Activated naive CD4-positive, alpha-beta T cell treated with Interleukin-2 at 50 U/mL for 16 hours (primary cell): ENCODE data around the gene PPFIBP2.

Source experiments
- DNase-seq: peaks from one replicate; pipeline ENCODE4 v3.0.0-alpha.2; 2020

The PPFIBP2 gene

GRCh38 chr11:7513234-7514098 lies at the start of gene PPFIBP2:
Gene PPFIBP2, plus strand, starts transcription at chr11:7513999. Its CDS starts 35,477 bp downstream, at chr11:7549476.
- peak; percentile 86 for DNase-seq

- DNase-seq = no peak
Measured at GRCh38 chr11:7467652-7468051, 46.1 kb upstream of the PPFIBP2 start.

DNA sequence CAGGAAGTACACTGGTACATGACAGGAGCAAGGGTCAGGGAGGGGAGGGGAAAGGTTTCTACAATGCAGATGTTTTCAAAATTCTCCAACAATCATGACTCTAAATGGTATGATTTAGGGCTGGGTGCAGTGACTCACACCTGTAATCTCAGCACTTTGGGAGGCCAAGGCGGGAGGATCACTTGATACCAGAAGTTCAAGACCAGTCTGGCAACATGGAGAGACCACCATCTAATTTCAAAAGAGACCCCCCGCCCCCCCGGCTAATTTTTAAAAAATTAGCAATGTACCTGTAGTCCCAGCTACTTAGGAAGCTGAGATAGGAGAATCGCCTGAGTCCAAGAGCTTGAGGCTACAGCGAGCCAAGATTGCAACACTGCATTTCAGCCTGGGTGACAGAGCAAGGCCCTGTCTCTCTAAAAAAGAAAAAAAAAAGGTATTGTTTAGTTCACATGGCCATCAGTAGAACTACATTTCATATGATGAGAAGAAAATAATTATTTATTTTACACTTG lies 44.4 kb upstream of the PPFIBP2 start:
- DNase-seq = no peak

DNA sequence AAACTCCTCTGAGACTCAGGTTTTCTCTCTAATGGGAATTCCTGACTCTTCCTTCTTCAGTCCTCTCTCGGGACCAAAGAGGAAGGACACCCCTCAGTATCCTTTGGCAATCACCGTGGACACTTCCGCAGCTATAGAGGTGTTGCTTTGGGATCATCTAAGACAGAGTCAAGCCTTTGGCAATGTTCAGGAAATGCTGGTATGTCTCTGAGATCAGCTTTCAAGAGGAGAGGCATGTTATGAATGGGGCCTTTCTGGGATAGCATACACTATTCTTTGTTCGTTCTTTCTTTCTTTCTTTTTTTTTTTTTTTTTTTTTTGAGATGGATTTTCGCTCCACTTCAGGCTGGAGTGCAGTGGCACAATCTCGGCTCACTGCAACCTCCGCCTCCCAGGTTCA lies 42.7 kb upstream of the PPFIBP2 start:
- no peak for DNase-seq

- DNase-seq = no peak
Measured at GRCh38 chr11:7473717-7474116, 40.1 kb upstream of the PPFIBP2 start.

DNA sequence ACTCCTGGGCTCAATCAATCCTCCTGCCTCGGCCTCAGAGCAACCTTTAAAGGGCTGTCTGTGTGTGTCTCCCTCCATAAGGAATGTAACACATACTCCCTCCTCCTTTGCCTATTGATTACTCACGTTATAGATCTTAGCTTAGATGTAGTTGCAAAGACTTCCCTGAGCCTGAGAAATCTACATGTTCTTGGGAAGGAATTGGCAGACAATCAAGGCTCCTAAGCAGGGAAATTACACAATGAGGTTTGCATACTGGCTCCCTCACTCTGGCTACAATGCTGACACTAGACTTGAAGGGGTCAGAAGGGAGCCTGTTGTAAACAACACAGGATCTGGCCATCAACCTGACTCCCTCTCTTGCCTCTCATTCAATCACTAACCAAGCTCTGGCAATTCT lies 33.7 kb upstream of the PPFIBP2 start:
- no peak for DNase-seq

- DNase-seq = no peak
Measured at GRCh38 chr11:7484131-7484530, 29.7 kb upstream of the PPFIBP2 start.

- no peak for DNase-seq
Measured at GRCh38 chr11:7484645-7485044, 29.2 kb upstream of the PPFIBP2 start.

DNA sequence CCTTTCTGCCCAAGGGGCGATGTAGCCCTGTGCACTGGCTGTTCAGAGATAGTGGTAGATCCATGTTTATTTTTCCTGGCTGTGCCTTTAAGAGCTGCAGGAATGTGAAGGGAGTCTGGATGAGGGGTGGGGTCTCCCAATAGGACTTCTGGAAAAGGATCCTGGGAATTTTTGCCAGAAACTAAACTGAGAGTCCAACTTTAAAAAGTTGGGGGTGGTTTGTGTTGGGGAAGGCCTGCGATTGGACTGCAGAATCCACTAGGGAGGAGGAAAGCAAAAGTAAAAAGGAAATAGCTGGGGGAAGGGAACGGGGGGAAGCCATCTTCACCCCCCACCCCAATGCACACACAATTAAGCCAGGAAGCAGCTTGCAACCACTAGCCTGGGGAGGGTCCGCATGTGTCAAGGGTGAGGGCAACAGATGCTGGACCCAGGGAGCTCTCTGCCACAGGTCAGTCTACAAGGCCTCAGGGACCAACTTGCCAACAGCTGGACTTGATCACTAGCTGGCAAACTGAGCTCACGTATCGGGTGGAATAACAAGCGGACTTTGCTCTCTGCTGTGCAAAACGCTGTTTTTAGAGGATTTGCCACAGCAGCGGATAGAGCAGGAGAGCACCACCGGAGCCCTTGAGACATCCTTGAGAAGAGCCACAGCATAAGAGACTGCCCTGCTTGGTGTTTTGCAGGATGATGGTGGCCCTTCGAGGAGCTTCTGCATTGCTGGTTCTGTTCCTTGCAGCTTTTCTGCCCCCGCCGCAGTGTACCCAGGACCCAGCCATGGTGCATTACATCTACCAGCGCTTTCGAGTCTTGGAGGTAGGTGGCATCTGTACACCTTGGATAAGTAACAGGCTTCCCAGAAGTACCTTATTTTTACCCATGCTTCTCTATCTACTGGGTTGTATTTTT lies 28.4 kb upstream of the PPFIBP2 start, which contains the start of gene OLFML1:
OLFML1 (plus strand) TSS at position 321 of the 912 bp plus-strand sequence; CDS start at position 691, 370 bp downstream.
- DNase-seq = no peak

GRCh38 chr11:7486098-7486780 lies 27.6 kb upstream of the PPFIBP2 start:
- no peak for DNase-seq

DNA sequence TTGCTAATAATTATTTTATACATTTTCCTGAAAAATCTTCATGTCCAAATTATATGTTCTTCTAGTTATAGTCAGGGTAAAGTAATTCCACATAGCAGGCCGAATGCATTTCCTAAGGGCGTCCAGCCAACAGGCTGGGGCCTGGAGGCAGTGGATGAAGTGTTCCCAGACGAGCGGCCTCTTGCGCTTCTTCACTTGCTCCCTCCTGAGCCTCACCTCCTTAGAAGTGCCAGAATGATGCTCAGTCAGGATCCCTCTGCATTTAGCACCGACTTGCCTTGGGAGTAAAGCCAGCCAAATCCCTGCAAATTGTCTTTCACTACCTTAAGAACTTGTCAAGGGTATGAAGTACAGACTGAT lies 27.0 kb upstream of the PPFIBP2 start:
- no peak for DNase-seq

GRCh38 chr11:7487360-7487759 lies 26.4 kb upstream of the PPFIBP2 start:
- no peak for DNase-seq

DNA sequence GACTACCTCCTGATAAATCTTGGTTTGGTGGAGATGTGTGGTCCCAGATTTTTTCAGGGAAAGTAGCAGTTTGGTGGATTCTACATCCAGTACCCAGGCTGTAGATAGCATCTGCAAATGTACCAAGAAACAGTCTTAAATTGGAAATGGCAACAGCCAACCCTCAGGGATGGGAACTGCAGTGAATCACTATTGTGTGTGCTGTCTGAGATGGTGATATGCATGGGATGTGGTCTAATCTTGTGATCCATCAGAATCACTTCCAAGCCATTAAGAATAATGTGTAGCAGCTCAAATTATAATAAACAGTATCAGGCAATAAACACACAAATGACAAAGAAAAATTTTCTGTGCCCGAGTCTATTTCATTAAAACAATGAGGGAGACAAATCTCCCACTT lies 25.1 kb upstream of the PPFIBP2 start:
- DNase-seq = no peak

GRCh38 chr11:7489376-7489775 lies 24.4 kb upstream of the PPFIBP2 start:
- DNase-seq = no peak

DNA sequence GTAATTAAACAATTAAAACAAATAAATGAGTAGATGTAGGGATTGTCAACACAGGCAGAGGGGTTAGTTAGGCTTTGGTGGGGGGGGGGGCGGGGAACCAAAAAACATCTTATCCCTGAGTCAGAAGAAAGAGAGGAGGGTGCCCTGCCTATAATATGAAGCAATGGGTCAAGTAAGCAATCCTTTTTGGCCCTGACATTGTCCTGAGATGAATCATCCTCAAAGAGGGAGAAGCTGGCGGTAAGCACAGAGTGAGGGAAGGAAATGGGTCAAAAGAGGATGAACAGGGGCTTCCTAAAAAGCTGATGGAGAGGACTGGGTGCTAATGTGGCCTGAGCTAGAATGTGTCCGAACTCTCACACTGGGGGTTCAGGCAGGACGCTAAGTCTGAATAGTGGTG lies 23.7 kb upstream of the PPFIBP2 start:
- no peak for DNase-seq

DNA sequence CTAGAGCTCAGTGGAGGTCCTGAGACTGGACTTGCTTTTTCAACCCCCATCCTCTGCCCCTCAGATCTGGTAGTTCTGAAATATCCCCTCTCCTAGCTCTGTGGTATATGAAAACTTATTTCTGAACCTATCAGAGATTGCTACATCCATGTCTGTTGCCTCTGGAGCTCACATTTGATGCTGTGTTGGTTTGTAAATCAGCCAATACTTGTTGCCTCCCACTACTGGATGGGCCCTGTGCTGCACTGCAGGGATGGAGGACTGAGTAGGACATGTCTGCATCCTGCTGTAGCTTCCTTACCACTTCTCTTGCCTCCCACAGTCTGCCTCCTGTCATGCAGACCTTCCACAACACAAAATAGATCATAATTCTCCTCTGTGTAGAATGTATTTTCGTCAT lies 23.3 kb upstream of the PPFIBP2 start:
- DNase-seq = no peak

DNA sequence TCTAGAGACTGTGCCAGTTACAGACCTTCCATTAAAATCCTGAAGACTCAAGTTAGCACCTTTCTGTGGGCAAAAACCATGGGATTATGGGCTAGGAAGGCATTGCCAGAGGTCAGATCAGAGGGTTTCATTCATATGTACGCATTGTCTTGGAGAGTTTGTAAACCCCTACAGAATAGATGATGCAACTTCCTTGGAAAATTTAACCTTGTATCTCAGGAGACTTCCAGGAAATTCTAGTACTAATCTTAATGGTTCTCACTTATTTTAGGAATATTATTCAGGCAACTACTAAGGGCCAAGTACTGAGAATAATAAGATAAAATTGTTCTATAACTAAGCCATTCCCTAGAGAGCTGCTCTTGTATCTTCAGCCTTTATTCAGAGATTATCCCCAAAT lies 21.5 kb upstream of the PPFIBP2 start:
- DNase-seq = no peak

DNA sequence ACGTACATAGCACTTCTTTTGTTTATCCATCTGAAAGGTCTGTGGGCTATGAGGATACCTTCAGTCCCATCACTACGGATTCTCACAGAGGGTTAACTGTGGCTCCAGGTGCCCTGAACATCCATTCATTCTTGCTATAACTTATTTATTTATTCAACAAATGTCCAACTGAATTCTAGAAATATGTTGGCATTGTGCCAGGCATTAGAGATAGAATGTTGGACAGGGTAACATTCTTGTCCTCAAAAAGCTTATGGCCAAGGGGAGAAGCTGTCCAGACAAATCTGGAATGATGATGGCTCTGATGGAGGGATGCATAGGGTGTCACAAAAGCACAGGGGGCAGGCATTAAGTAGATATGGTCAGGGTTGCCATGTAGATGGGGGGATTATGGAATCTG lies 20.1 kb upstream of the PPFIBP2 start:
- DNase-seq = no peak

- no peak for DNase-seq
Measured at GRCh38 chr11:7494086-7494745, 19.6 kb upstream of the PPFIBP2 start.

DNA sequence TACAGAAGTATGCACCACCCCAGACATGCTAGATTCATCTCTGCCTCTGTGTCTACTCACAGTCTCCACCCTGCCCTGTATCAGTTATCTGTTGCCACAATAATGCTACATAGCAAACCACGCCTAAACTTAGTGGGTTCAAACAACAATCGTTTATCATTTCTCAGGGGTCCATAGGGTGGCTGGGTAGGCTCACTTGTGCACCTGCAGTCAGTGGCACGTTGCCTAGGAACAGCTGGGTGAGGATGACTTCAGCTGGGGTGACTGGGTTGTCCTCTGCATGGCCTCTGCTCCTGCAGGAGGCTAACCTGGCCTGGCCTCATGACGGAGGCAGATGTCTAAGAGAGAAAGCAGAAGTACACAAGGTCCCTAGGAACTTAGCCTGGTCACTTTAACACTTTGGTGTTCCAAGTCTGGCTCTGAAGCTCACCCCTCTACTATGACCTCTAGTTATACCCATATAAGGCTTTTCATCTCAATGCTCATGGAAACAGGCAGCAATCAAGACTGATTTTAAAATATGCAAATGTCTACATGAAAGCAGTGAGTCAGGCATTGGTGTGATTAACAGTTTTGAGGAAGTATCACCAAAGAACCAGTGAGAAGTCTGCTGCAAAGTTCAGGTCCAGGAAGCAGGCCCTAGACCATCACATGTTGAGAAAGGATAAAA lies 17.8 kb upstream of the PPFIBP2 start:
- no peak for DNase-seq

DNA sequence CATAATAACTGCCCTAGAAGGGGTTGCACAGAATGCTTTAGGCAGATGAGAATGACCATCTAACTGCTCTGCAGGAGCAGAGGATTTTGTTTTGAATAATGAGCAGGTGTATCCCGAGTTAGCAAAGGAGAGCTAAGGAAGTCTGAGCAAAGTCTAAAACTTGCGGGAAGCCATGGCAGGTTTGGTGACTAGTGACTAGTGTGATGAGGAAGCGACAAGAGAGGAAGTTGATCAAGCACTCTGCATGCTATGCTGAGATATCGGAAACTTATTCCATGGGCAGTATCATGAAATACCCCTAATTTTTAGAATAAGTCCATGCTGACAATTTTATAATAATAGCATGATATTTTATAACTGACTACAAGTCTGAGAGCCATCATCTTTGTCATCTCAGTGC lies 15.6 kb upstream of the PPFIBP2 start:
- DNase-seq = no peak

DNA sequence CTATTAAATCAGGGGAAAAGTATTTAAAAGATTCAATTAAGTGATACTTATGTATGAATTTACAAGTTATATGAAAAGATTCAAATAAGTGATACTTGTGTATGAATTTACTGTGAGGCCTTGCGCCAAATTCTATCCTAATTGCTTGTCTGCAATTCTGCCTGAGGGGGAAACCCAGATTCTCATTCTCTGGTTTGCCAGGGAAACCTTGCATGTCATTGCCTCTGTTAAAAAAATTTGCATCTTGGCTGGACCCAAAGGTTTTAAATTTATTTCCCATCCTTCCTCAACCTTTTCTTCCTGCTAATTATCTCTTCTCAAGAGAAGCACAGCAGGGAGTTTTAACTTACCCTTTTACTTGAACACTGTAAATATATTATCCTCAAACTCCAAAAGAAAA lies 14.7 kb upstream of the PPFIBP2 start:
- no peak for DNase-seq
